ENCODE measurements around the gene RANBP3L.
"Not testable (repeated sequence)": the region's sequence is repeated elsewhere in the genome, so short reads cannot be mapped to it uniquely, and the experiment has no call there.

DNA sequence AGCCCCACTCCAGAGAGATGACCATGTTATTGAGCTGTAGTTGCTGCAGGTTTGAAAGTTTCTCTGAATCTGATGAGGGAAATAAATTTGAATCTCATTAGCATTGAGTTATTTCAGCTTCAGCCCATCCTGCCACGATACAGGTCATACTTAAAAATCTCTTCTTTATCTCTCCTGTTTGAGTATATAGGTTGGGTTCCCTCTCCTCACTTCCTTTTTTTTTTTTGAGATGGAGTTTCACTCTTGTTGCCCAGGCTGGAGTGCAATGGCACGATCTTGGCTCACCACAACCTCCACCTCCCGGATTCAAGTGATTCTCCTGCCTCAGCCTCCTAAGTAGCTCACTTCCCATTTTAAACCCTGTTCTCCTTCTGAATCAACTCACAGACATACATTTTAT is 17.9 kb downstream of the RANBP3L start:
- TF ChIP-seq SMC3 (IDR thresholded peaks at IDR 0.05); EP300 (IDR thresholded peaks at IDR 0.05); POLR2A (IDR thresholded peaks at IDR 0.05; ENCODE audit: low read length); GATA3 (IDR thresholded peaks at IDR 0.05; ENCODE audit: borderline replicate concordance); HDAC2 (IDR thresholded peaks at IDR 0.05); FOSL2 (IDR thresholded peaks at IDR 0.05); FOSL2 (CRISPR knock-in tag; IDR thresholded peaks at IDR 0.05): not testable (repeated sequence)
- TF ChIP-seq, protein P1, sequence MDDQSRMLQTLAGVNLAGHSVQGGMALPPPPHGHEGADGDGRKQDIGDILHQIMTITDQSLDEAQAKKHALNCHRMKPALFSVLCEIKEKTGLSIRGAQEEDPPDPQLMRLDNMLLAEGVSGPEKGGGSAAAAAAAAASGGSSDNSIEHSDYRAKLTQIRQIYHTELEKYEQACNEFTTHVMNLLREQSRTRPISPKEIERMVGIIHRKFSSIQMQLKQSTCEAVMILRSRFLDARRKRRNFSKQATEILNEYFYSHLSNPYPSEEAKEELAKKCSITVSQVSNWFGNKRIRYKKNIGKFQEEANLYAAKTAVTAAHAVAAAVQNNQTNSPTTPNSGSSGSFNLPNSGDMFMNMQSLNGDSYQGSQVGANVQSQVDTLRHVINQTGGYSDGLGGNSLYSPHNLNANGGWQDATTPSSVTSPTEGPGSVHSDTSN (IDR thresholded peaks at IDR 0.05) = not testable (repeated sequence)
- TF ChIP-seq, protein P2, sequence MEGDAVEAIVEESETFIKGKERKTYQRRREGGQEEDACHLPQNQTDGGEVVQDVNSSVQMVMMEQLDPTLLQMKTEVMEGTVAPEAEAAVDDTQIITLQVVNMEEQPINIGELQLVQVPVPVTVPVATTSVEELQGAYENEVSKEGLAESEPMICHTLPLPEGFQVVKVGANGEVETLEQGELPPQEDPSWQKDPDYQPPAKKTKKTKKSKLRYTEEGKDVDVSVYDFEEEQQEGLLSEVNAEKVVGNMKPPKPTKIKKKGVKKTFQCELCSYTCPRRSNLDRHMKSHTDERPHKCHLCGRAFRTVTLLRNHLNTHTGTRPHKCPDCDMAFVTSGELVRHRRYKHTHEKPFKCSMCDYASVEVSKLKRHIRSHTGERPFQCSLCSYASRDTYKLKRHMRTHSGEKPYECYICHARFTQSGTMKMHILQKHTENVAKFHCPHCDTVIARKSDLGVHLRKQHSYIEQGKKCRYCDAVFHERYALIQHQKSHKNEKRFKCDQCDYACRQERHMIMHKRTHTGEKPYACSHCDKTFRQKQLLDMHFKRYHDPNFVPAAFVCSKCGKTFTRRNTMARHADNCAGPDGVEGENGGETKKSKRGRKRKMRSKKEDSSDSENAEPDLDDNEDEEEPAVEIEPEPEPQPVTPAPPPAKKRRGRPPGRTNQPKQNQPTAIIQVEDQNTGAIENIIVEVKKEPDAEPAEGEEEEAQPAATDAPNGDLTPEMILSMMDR (IDR thresholded peaks at IDR 0.05) = not testable (repeated sequence)
- TF ChIP-seq, protein P3, sequence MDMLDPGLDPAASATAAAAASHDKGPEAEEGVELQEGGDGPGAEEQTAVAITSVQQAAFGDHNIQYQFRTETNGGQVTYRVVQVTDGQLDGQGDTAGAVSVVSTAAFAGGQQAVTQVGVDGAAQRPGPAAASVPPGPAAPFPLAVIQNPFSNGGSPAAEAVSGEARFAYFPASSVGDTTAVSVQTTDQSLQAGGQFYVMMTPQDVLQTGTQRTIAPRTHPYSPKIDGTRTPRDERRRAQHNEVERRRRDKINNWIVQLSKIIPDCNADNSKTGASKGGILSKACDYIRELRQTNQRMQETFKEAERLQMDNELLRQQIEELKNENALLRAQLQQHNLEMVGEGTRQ (IDR thresholded peaks at IDR 0.05) = not testable (repeated sequence)
- TF ChIP-seq, protein P4, sequence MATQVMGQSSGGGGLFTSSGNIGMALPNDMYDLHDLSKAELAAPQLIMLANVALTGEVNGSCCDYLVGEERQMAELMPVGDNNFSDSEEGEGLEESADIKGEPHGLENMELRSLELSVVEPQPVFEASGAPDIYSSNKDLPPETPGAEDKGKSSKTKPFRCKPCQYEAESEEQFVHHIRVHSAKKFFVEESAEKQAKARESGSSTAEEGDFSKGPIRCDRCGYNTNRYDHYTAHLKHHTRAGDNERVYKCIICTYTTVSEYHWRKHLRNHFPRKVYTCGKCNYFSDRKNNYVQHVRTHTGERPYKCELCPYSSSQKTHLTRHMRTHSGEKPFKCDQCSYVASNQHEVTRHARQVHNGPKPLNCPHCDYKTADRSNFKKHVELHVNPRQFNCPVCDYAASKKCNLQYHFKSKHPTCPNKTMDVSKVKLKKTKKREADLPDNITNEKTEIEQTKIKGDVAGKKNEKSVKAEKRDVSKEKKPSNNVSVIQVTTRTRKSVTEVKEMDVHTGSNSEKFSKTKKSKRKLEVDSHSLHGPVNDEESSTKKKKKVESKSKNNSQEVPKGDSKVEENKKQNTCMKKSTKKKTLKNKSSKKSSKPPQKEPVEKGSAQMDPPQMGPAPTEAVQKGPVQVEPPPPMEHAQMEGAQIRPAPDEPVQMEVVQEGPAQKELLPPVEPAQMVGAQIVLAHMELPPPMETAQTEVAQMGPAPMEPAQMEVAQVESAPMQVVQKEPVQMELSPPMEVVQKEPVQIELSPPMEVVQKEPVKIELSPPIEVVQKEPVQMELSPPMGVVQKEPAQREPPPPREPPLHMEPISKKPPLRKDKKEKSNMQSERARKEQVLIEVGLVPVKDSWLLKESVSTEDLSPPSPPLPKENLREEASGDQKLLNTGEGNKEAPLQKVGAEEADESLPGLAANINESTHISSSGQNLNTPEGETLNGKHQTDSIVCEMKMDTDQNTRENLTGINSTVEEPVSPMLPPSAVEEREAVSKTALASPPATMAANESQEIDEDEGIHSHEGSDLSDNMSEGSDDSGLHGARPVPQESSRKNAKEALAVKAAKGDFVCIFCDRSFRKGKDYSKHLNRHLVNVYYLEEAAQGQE (IDR thresholded peaks at IDR 0.05) = not testable (repeated sequence)

All from A549 (cell line).